Breast epithelium (tissue), 4 donors: ENCODE measurements around the gene GALNTL6. TPM values are rescaled to one million over a fixed set of nuclear protein-coding genes. Genes with fewer than 3 reads are reported as not detected.

Source experiments
- DNase-seq, 2 donors: peaks; one replicate each; pipeline ENCODE4 v3.0.0-alpha.2; 2019; ENCODE audit warnings: low spot score in 2 of 2
- H3K27ac ChIP-seq, 2 donors: fragments of 200-600 bp; sonication (generic) in 1 of 2; one replicate each; pipeline ENCODE4 v1.5.1; 2016 to 2019; ENCODE audit warnings: mild to moderate bottlenecking in 1 of 2
- H3K27me3 ChIP-seq, 2 donors: fragments of 200-600 bp; sonication (generic) in 1 of 2; one replicate each; pipeline versions ENCODE4 v1.5.1 to v1.6.0; 2017 to 2019; ENCODE audit warnings: control low read depth in 1 of 2, mild to moderate bottlenecking in 1 of 2
- H3K36me3 ChIP-seq: fragments of 200-600 bp; one replicate; pipeline ENCODE4 v1.5.1; 2019
- H3K4me1 ChIP-seq, 2 donors: fragments of 200-600 bp; sonication (generic); one replicate each; pipeline ENCODE4 v1.5.1; 2016 to 2019; ENCODE audit warnings: control low read depth in 1 of 2
- H3K4me3 ChIP-seq, 3 donors: fragments of 200-600 bp; sonication (generic); 1 replicate in 2 of 3; 2 replicates in 1 of 3; pipeline ENCODE4 v1.5.1; 2016 to 2019; ENCODE audit warnings: mild to moderate bottlenecking in 3 of 3, moderate library complexity in 2 of 3
- H3K9me3 ChIP-seq, 2 donors: fragments of 200-600 bp; sonication (generic) in 1 of 2; one replicate each; pipeline ENCODE4 v1.5.1; 2016 to 2019; ENCODE audit warnings: control low read depth in 1 of 2
- POLR2A ChIP-seq: fragments of 450-650 bp; IDR thresholded peaks from one replicate; pipeline ENCODE4 v1.6.1; 2016; ENCODE audit warnings: antibody characterized with exemption, mild to moderate bottlenecking, moderate library complexity
- POLR2AphosphoS5 ChIP-seq, 3 donors: sonication (generic); formaldehyde crosslinking; IDR thresholded peaks; one replicate each; pipeline ENCODE4 v1.6.1; 2017; ENCODE audit warnings: antibody characterized with exemption in 3 of 3
- intact Hi-C: fragments of 100-400 bp; cut with DNase I; formaldehyde crosslinking; loops from one replicate; pipeline ENCODE4 v1.15.1; 2023; ENCODE audit warnings: low total_unique reads
- total RNA-seq, 3 donors: library from RNA; depleted of rRNA; stranded (reverse); fragments of >200 nt; gene quantifications; one replicate each; pipeline ENCODE4 v1.1.0, GENCODE V29; 2016
- TF ChIP-seq, protein P1 (sequence below), 3 donors: fragments of 450-650 bp; IDR thresholded peaks; one replicate each; pipeline ENCODE4 v1.5.1; 2016 to 2017; ENCODE audit warnings: antibody characterized with exemption in 3 of 3, mild to moderate bottlenecking in 3 of 3, moderate library complexity in 3 of 3

GALNTL6 gene
- total RNA-seq, 3 donors from 2014 or later = 0.29 to 0.98 TPM; not detected in 1

GRCh38 chr4:172142281-172142741 is 329.1 kb downstream of the GALNTL6 start:
- H3K36me3 ChIP-seq = no peaks in the 10 kb centered on the region
- no peak overlapping the region for H3K4me3 ChIP-seq
- no peaks in the 10 kb centered on the region for H3K9me3 ChIP-seq
- intact Hi-C loops = no loop called here
- TF ChIP-seq POLR2A = no peak
- no peaks in the 10 kb centered on the region for H3K4me1 ChIP-seq
- H3K27me3 ChIP-seq = no peaks in the 10 kb centered on the region
- no peak overlapping the region for H3K27ac ChIP-seq
- DNase-seq = no peak

- TF ChIP-seq POLR2A (no peak), POLR2AphosphoS5 (IDR thresholded peaks at IDR 0.05) (no peak)
- TF ChIP-seq, protein P1, sequence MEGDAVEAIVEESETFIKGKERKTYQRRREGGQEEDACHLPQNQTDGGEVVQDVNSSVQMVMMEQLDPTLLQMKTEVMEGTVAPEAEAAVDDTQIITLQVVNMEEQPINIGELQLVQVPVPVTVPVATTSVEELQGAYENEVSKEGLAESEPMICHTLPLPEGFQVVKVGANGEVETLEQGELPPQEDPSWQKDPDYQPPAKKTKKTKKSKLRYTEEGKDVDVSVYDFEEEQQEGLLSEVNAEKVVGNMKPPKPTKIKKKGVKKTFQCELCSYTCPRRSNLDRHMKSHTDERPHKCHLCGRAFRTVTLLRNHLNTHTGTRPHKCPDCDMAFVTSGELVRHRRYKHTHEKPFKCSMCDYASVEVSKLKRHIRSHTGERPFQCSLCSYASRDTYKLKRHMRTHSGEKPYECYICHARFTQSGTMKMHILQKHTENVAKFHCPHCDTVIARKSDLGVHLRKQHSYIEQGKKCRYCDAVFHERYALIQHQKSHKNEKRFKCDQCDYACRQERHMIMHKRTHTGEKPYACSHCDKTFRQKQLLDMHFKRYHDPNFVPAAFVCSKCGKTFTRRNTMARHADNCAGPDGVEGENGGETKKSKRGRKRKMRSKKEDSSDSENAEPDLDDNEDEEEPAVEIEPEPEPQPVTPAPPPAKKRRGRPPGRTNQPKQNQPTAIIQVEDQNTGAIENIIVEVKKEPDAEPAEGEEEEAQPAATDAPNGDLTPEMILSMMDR (IDR thresholded peaks at IDR 0.05) = no peak
- Histone ChIP-seq H3K9me3 (no peaks in the 10 kb centered on the region), H3K27me3 (no peaks in the 10 kb centered on the region), H3K27ac (no peak overlapping the region), H3K36me3 (no peaks in the 10 kb centered on the region), H3K4me1 (no peaks in the 10 kb centered on the region), H3K4me3 (no peak overlapping the region)
- intact Hi-C loops = no loop called here
- DNase-seq = no peak
Observed at GRCh38 chr4:172143605-172144314, 330.6 kb downstream of the GALNTL6 start.

DNA sequence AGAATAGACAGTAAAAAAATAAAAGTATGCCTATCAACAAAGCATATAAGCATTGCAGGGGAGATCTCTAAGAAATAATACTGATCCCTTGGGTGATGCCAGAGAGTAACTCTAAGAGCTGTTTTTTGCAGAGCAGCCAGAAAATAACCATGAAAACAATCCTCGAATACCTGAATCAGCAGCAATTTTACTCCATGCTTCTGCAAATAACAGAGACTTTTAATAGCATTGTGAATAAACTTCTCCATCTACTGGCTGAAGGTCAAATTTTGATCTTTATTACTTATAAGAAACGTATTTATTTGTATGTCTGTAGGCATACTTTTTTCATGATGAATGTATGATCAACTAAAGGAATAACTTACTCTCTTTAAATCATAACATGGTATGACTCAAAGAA is 334.5 kb downstream of the GALNTL6 start:
- intact Hi-C loops = no loop called here
- DNase-seq = no peak
- TF ChIP-seq, protein P1 (IDR thresholded peaks at IDR 0.05) = no peak
- no peak for TF ChIP-seq POLR2AphosphoS5 (IDR thresholded peaks at IDR 0.05)
- TF ChIP-seq POLR2A = no peak
- Histone ChIP-seq H3K27me3 (no peaks in the 10 kb centered on the region), H3K4me1 (no peaks in the 10 kb centered on the region), H3K36me3 (no peaks in the 10 kb centered on the region), H3K27ac (no peak overlapping the region), H3K4me3 (no peak overlapping the region), H3K9me3 (no peaks in the 10 kb centered on the region)

DNA sequence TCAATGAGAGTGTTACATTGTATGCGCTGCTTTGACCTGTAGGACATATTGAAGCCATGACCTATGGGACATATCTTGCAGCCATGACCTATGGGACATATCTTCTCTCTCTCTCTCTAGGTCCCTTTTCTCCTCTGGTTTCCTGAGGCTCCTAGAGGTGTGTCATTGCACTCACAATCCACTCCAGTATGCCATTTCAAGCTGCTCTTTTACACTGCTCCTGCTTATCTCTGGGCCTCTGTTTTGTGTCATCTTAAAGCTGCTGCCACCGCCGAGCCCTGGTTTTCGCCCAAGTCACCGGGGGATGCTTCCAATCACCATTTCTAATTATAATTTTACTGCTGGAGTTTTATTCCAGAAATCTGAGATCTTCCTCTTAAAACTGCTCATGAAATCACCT is 336.1 kb downstream of the GALNTL6 start:
- no peaks in the 10 kb centered on the region for H3K27me3 ChIP-seq
- TF ChIP-seq POLR2A = no peak
- no peak for TF ChIP-seq POLR2AphosphoS5 (IDR thresholded peaks at IDR 0.05)
- TF ChIP-seq, protein P1 (IDR thresholded peaks at IDR 0.05) = no peak
- intact Hi-C loops = no loop called here

GRCh38 chr4:172152284-172152683 is 339.1 kb downstream of the GALNTL6 start:
- no peak for DNase-seq
- Histone ChIP-seq H3K9me3 (no peaks in the 10 kb centered on the region), H3K27ac (no peak overlapping the region), H3K4me1 (no peaks in the 10 kb centered on the region), H3K36me3 (no peaks in the 10 kb centered on the region), H3K4me3 (no peak overlapping the region), H3K27me3 (no peaks in the 10 kb centered on the region)
- TF ChIP-seq, protein P1 (IDR thresholded peaks at IDR 0.05) = no peak
- no peak for TF ChIP-seq POLR2A
- no peak for TF ChIP-seq POLR2AphosphoS5 (IDR thresholded peaks at IDR 0.05)
- intact Hi-C loops = no loop called here

More for the DNA sequence above, 336.1 kb downstream of the GALNTL6 start:
- no peak overlapping the region for H3K4me3 ChIP-seq
- H3K4me1 ChIP-seq = no peaks in the 10 kb centered on the region
- no peaks in the 10 kb centered on the region for H3K9me3 ChIP-seq
- DNase-seq = no peak
- no peak overlapping the region for H3K27ac ChIP-seq
- no peaks in the 10 kb centered on the region for H3K36me3 ChIP-seq
